HUES64 (cell line): ENCODE measurements around the gene TNIP2.
"Not testable (repeated sequence)": the region's sequence is repeated elsewhere in the genome, so short reads cannot be mapped to it uniquely, and the experiment has no call there.

Experiments
- H3K27ac ChIP-seq: 2 replicates; pipeline ENCODE4 v1.7.0; 2013; ENCODE audit warnings: low read depth, low read length, inconsistent platforms
- H3K27me3 ChIP-seq: 2 replicates; pipeline ENCODE4 v1.6.1; 2013; ENCODE audit warnings: mild to moderate bottlenecking, low read length; ENCODE audit not compliant: insufficient read depth
- H3K36me3 ChIP-seq: 2 replicates; pipeline ENCODE4 v1.6.1; 2013; ENCODE audit warnings: mild to moderate bottlenecking, low read length; ENCODE audit not compliant: insufficient read depth
- H3K4me1 ChIP-seq: 2 replicates; pipeline ENCODE4 v1.6.1; 2013; ENCODE audit warnings: mild to moderate bottlenecking, low read length, moderate library complexity; ENCODE audit not compliant: insufficient read depth
- H3K4me3 ChIP-seq: 2 replicates; pipeline ENCODE4 v1.5.1; 2013; ENCODE audit warnings: mild to moderate bottlenecking, low read length, moderate library complexity
- H3K9ac ChIP-seq: 2 replicates; pipeline ENCODE4 v1.6.1; 2013; ENCODE audit warnings: mild to moderate bottlenecking, low read depth, low read length
- H3K9me3 ChIP-seq: 2 replicates; pipeline ENCODE4 v1.6.1; 2013; ENCODE audit warnings: low read depth, low read length; ENCODE audit not compliant: insufficient read depth
- WGBS: fragments of 150-250, 120-280 bp; methylation state at CpG from one replicate; pipeline ENCODE4 v1.1.7; 2013; ENCODE audit warnings: missing lambda C conversion rate; 5-methylcytosine and 5-hydroxymethylcytosine counted together

The TNIP2 gene

DNA sequence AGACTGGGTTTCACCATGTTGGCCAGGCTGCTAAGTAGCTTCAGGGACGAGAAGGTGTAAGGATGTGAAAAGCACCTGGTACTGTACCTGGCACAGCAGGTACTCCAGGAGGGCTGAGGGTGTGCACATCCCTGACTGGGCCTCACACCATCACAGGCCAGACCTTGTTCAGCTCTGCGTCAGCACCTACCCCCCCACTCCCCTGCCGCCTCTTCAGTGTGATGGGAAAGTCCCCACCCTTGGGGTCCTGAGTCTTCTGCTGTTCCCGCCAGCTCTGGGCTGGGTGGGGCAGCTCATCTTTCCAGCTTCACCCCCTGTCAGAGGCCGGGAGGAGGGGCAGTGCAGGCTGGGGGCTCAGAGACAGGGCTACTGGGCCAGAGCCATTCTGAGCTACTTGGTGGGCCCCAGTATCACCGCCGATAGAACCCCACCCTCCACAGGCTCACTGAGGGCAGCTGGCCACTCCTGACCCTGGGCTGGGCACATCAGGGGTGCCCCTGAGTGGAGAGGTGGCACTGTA is 30.1 kb upstream of the TNIP2 start:
- 93% methylated on average over 7 of the region's 7 CpGs for WGBS
- no peak overlapping the region for H3K27ac ChIP-seq
- H3K4me3 ChIP-seq: no peak overlapping the region

DNA sequence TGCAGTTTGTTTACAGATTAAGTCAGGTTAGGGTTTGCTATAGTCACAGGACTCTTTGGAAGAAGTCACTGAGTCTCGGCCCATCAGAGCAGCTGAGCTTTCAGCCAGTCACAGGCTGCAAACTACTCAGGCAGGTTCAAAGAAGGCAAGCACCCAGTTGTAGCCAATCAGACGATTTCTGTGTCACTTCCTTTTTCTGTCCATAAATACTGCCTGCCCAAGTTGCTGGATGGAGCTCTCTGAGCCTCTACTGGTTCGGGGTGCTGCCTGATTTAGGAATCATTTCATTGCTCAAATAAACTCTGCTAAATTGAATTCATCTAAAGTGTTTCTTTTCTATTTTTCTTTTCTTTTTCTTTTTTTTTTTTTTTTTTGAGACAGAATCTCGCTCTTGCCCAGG is 29.5 kb upstream of the TNIP2 start:
- H3K27ac ChIP-seq: no peak overlapping the region
- WGBS: 74% methylated on average over 4 of the region's 4 CpGs
- 0 out of 2 replicates have a peak, but pooled peaks cover 6% of the 10 kb centered on the region for H3K4me1 ChIP-seq
- H3K27me3 ChIP-seq: no peaks in the 10 kb centered on the region
- no peaks in the 10 kb centered on the region for H3K36me3 ChIP-seq
- no peak overlapping the region for H3K9ac ChIP-seq
- H3K4me3 ChIP-seq: no peak overlapping the region
- no peaks in the 10 kb centered on the region for H3K9me3 ChIP-seq

More for the DNA sequence above, 30.1 kb upstream of the TNIP2 start:
- Histone ChIP-seq H3K4me1 (0 out of 2 replicates have a peak, but pooled peaks cover 6% of the 10 kb centered on the region), H3K9me3 (no peaks in the 10 kb centered on the region), H3K36me3 (no peaks in the 10 kb centered on the region), H3K9ac (no peak overlapping the region), H3K27me3 (no peaks in the 10 kb centered on the region)

DNA sequence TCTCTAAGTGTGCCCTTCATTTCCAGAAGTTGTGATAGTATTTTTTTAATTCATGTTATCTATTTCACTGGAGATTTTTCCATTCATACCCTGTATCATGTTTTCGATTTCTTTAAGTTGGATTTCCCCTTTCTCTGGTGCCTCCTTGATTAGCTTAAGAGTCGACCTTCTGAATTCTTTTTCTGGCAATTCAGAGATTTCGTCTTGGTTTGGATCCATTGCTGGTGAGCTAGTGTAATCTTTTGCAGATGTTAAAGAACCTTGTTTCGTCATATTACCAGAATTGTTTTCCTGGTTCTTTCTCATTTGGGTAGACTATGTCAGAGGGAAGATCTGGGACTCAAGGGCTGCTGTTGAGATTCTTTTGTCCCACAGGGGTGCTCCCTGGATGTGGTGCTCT is 27.7 kb upstream of the TNIP2 start:
- no peak overlapping the region for H3K4me3 ChIP-seq
- H3K9ac ChIP-seq: no peak overlapping the region
- no peaks in the 10 kb centered on the region for H3K36me3 ChIP-seq
- no peaks in the 10 kb centered on the region for H3K9me3 ChIP-seq
- no peaks in the 10 kb centered on the region for H3K27me3 ChIP-seq
- WGBS: 91% methylated on average over 4 of the region's 4 CpGs
- H3K27ac ChIP-seq: no peak overlapping the region
- peaks cover 10% of the 10 kb centered on the region; the same call in 1 of the 2 replicates for H3K4me1 ChIP-seq

DNA sequence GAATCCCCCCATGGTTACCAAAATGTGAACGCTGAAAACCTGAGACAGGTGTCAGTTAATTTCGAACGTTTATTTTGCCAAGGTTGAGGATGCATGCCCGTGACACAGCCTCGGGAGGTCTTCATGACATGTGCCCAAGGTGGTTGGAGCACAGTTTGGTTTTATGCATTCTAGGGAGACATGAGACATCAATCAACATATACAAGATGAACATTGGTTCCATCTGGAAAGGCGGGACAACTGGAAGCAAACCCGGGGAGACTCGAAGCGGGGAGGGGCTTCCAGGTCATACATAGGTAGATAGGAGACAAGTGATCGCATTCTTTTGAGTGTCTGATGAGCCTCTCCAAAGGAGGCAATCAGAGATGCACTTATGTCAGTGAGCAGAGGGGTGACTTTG is 25.8 kb upstream of the TNIP2 start:
- no peaks in the 10 kb centered on the region for H3K9me3 ChIP-seq
- WGBS: 92% methylated on average over 10 of the region's 10 CpGs
- H3K36me3 ChIP-seq: no peaks in the 10 kb centered on the region
- no peak overlapping the region for H3K4me3 ChIP-seq
- no peaks in the 10 kb centered on the region for H3K27me3 ChIP-seq
- peaks cover 16% of the 10 kb centered on the region for H3K4me1 ChIP-seq
- H3K9ac ChIP-seq: no peak overlapping the region
- no peak overlapping the region for H3K27ac ChIP-seq

DNA sequence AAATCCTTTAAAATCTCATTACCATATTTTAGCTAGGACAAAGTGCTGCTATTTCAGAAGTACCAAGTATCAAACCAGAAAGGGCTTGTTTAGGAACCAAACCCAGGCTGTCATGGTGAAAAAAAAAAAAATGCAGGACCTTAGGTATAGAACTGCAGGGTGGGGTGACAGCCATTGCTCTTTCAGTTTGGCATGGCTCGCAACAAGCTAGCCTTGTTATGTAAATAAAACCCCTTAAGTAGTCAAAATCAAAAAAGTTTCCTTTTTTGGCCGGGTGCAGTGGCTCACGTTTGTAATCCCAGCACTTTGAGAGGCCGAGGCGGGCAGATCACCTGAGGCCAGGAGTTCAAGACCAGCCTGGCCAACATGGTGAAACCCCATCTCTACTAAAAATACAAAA is 24.5 kb upstream of the TNIP2 start:
- not testable (repeated sequence) for H3K9me3 ChIP-seq, H3K4me3 ChIP-seq, H3K36me3 ChIP-seq, H3K9ac ChIP-seq, H3K27me3 ChIP-seq
- WGBS: 63% methylated on average over 5 of the region's 5 CpGs
- peak overlapping the region; percentile 30; the same call in 1 of the 2 replicates for H3K27ac ChIP-seq
- H3K4me1 ChIP-seq: peaks cover 16% of the 10 kb centered on the region

DNA sequence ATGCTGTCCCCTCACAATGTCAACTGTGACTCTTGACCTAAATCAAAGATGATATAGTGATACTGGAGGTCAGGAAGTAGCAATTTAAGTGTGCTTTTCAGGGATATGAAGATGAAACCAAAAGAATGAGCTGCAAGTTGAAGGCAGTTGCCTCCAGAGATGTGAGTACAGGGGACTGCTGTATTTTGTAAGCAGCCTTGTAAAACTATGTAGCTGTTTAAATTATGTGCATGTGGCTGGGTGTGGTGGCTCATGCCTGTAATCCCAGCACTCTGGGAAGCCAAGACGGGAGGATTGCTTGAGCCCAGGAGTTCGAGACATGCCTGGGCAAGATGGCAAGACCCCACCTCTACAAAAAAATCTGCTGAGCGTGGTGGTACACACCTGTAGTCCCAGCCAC is 15.1 kb upstream of the TNIP2 start:
- WGBS: 90% methylated on average over 3 of the region's 3 CpGs

DNA sequence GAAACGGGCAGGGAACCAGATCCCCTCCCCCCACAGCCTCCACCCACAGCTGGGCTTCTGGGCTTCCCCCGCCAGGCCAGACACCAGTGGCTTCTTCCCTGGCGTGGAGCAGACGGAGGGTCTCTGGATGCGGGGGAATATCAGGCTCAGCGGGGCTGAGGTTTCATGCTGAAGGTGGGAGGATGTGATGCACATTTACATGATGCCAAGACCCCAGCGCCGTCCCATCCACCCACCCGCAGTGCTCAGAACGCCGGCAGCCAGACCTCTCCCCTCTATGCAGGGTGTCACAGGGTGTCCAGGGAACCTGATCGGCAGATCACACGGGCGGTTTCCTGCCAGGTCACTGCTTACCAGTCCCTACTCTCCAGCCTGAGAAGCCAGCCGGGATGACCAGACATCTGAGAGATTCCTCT is 12.8 kb upstream of the TNIP2 start:
- WGBS: 60% methylated on average over 15 of the region's 15 CpGs
- Histone ChIP-seq H3K27me3 (no peaks in the 10 kb centered on the region), H3K4me3 (no peak overlapping the region), H3K4me1 (no peaks in the 10 kb centered on the region), H3K27ac (no peak overlapping the region), H3K9me3 (0 out of 2 replicates have a peak, but pooled peaks cover 3% of the 10 kb centered on the region), H3K9ac (no peak overlapping the region), H3K36me3 (no peaks in the 10 kb centered on the region)

More for the DNA sequence above, 15.1 kb upstream of the TNIP2 start:
- Histone ChIP-seq H3K4me1 (no peaks in the 10 kb centered on the region), H3K27me3 (no peaks in the 10 kb centered on the region), H3K36me3 (no peaks in the 10 kb centered on the region), H3K9me3 (0 out of 2 replicates have a peak, but pooled peaks cover 3% of the 10 kb centered on the region), H3K27ac (no peak overlapping the region), H3K4me3 (no peak overlapping the region), H3K9ac (no peak overlapping the region)

DNA sequence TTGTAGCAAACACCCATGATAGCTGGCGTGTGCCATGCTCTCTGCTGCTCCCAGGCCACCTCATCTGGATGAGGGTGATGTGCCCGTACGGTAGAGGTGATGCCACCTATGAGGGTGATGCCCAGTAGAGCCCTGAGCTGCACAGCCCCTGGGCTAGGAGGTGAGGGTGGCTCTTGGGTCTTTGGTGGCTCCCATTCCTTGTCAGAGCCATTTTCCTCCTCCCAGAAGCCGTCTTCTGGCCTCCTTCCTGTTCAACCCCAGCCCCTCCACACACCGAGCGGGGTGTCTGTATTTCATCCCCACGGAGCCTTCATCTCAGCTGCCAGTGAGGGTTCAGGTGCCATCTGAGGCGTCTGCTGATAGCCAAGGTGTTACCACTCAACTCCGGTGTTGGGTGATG is 12.0 kb upstream of the TNIP2 start:
- Histone ChIP-seq H3K9me3 (0 out of 2 replicates have a peak, but pooled peaks cover 3% of the 10 kb centered on the region), H3K27ac (no peak overlapping the region), H3K4me3 (no peak overlapping the region), H3K36me3 (no peaks in the 10 kb centered on the region), H3K27me3 (no peaks in the 10 kb centered on the region), H3K9ac (no peak overlapping the region), H3K4me1 (no peaks in the 10 kb centered on the region)
- WGBS: 89% methylated on average over 9 of the region's 9 CpGs

DNA sequence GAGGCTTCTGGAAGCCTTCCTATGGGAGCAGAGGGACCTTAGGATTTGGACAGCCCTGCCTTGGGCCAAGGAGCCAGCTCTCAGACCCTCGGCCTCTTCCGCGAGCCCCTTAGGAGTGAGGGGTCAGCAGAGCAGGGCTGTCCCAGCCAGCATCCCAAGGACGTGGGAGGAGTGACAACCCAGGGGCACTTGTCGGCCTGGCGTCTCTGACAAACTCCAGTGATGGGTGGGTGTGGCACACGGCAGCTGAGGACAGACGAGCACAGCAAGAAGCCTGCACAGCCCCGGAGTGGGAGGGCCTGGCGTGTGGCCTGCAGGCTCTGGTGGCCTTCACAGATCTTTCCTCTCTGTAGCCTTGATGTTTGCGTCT is 11.6 kb upstream of the TNIP2 start:
- H3K9ac ChIP-seq: no peak overlapping the region
- H3K4me3 ChIP-seq: no peak overlapping the region
- 75% methylated on average over 11 of the region's 11 CpGs for WGBS
- H3K27me3 ChIP-seq: no peaks in the 10 kb centered on the region
- 0 out of 2 replicates have a peak, but pooled peaks cover 3% of the 10 kb centered on the region for H3K9me3 ChIP-seq
- no peaks in the 10 kb centered on the region for H3K36me3 ChIP-seq
- no peak overlapping the region for H3K27ac ChIP-seq
- no peaks in the 10 kb centered on the region for H3K4me1 ChIP-seq

DNA sequence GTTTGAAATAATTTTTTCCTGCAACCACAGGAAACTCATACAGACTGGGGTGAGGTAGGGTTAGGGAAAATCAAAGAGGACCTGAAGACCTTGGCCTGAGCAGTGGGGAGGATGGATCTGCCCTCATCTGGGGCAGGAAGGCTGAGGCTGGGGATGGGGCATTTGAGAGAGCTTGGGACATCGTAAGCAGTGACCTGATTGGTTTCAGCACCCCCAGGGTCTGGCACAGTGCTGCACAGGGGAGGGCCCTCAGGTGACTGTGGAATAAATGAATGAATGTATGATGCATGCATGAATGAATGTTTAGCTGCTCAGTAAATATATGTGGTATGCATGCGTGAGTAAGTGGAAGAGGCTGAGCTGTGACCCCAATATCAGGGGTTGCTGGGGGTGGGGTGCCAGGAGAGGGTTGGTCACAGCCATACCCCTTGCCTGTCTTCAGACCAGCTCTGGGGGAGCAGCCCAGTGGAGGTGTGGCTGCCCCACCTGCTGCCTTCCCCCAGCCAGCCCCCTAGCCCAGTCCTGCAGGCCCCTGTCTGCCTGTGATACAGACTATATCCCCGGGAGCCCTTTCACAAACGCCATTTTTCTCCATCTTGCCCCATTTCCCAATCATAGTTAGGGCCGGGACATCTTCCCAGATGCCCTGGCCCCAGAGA is 11.0 kb upstream of the TNIP2 start:
- WGBS: 93% methylated on average over 5 of the region's 5 CpGs
- no peak overlapping the region for H3K4me3 ChIP-seq
- H3K27ac ChIP-seq: no peak overlapping the region
- H3K4me1 ChIP-seq: no peaks in the 10 kb centered on the region
- no peaks in the 10 kb centered on the region for H3K27me3 ChIP-seq
- H3K9ac ChIP-seq: no peak overlapping the region
- no peaks in the 10 kb centered on the region for H3K36me3 ChIP-seq
- 0 out of 2 replicates have a peak, but pooled peaks cover 3% of the 10 kb centered on the region for H3K9me3 ChIP-seq

DNA sequence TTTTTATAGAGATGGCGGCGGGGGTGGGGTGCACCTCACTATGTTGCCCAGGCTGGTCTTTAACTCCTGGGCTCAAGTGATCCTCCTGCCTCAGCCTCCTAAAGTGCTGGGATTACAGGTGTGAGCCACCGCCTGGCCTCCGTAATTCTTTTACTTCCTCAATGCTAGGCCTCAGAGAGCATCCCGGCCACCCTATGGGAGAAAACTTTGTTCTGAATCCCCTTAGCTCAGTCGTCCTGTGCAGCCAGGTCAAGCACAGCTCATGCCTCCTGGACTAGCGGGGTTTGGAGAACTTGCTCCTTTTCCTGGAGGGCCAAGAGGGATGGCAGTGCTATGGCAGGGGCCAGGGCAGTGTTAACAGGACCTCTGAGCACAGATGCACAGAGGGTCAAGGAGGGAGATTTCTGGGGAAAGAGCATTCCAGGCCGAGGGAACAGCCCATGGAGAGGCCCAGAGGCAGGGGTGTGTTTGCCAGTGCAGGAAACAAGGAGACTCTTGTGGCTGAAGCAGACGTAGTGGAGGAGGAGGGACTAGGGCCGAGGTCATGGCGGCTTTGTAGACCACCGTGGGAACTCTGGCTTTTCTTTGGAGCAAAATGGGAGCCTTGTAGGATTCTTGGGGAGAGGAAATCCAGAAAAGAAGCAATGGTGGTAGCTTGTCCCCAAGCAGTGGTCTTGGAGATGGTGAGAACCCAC is 9.8 kb upstream of the TNIP2 start:
- Histone ChIP-seq H3K9me3 (0 out of 2 replicates have a peak, but pooled peaks cover 3% of the 10 kb centered on the region), H3K27me3 (no peaks in the 10 kb centered on the region), H3K36me3 (no peaks in the 10 kb centered on the region), H3K27ac (no peak overlapping the region), H3K4me1 (no peaks in the 10 kb centered on the region), H3K4me3 (no peak overlapping the region), H3K9ac (no peak overlapping the region)
- WGBS: 93% methylated on average over 12 of the region's 12 CpGs
